ENCODE results near the gene FIP1L1.

GRCh38 chr4:53346920-53347852 lies 30.3 kb upstream of the FIP1L1 start:
- TF ChIP-seq POLR2A (IDR thresholded peaks at IDR 0.05; ENCODE audit: low read depth, low read length) = no peak
- no peak for TF ChIP-seq POLR2AphosphoS5 (IDR thresholded peaks at IDR 0.05; ENCODE audit: low read depth, low read length)
- TF ChIP-seq PAX5 (IDR thresholded peaks at IDR 0.05; ENCODE audit: insufficient read depth, low read length, severe bottlenecking) = no peak
- no peak for TF ChIP-seq TAF1 (IDR thresholded peaks at IDR 0.05; ENCODE audit: low read depth, low read length)
- TF ChIP-seq POU2F2 (IDR thresholded peaks at IDR 0.05; ENCODE audit: low read depth, low read length) = no peak
